ENCODE measurements around the gene CHST15. TPM values are rescaled to one million over a fixed set of nuclear protein-coding genes. Genes with fewer than 3 reads are reported as not detected.

The CHST15 gene
- total and polyA plus RNA-seq, 2 of the 13 experiments (the other 11 are each of a cell fraction or from before 2014, with no cell fraction given) = 1.4 to 94.7 TPM

- no peak for TF ChIP-seq AHDC1 (CRISPR knock-in tag; IDR thresholded peaks at IDR 0.05; ENCODE audit: borderline replicate concordance)
- no peak for TF ChIP-seq ZNF672 (CRISPR knock-in tag; IDR thresholded peaks at IDR 0.05)
- TF ChIP-seq TFDP2 (CRISPR knock-in tag; IDR thresholded peaks at IDR 0.05) = no peak
- peak; percentile 42 for TF ChIP-seq ZNF687 (CRISPR knock-in tag; IDR thresholded peaks at IDR 0.05)
- TF ChIP-seq ZNF232 (CRISPR knock-in tag; IDR thresholded peaks at IDR 0.05; ENCODE audit: borderline replicate concordance) = no peak
Observed at GRCh38 chr10:124065382-124066125, 27.8 kb downstream of the CHST15 start (continued).

Measured in HepG2 (cell line).